DMS79 treated with DMSO at 0.1 percent for 48 hours (cell line): ENCODE data around the gene GIMAP8.

Source experiments
- DNase-seq: peaks from one replicate; lab custom pipeline; 2025; lab: John Stamatoyannopoulos, UW

The GIMAP8 gene

GRCh38 chr7:150450491-150451001, at the start of gene GIMAP8:
Gene GIMAP8 (plus strand): TSS chr7:150450630. CDS start chr7:150466699, 16,069 bp downstream.
- DNase-seq, result no peak

GRCh38 chr7:150400788-150401423, 49.5 kb upstream of the GIMAP8 start:
- no peak for DNase-seq

- no peak for DNase-seq
Observed at GRCh38 chr7:150401424-150401790, 49.0 kb upstream of the GIMAP8 start.

DNA sequence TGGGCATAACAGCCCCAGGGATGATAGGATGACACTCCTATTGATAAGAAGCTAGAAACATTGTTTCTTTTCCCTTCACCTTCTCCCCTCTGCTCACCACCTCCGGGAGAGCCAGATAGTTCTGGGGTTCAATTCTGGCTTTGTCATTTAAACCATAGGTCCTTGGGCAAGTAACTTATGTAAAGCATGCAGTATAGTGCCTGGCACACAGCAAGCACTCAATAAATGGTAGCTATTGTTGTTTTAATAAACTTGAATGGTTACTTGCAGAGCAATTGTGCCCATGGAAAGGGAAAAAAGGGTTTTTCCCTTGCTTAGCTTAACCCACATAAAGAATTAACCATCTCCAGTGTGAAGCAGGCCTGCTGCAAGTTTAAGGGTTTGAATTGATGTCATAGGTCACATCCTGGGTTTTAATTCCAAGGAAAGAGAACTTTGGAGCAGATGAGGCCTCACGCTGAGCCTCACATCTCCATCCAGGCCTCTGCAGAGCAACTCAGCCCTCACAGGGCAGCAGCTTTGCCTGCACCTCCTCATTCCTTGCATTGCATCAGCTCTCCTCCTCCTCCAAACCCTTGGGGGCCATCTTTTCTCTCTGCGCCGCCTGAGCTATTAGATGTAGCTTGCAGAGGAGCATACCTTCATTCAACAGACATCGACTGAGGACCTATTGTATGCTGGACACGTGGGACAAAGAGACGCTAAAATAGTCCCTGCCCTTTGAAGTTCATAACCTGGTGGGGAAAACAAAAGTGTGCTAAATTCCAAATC, 48.4 kb upstream of the GIMAP8 start:
- no peak for DNase-seq

DNA sequence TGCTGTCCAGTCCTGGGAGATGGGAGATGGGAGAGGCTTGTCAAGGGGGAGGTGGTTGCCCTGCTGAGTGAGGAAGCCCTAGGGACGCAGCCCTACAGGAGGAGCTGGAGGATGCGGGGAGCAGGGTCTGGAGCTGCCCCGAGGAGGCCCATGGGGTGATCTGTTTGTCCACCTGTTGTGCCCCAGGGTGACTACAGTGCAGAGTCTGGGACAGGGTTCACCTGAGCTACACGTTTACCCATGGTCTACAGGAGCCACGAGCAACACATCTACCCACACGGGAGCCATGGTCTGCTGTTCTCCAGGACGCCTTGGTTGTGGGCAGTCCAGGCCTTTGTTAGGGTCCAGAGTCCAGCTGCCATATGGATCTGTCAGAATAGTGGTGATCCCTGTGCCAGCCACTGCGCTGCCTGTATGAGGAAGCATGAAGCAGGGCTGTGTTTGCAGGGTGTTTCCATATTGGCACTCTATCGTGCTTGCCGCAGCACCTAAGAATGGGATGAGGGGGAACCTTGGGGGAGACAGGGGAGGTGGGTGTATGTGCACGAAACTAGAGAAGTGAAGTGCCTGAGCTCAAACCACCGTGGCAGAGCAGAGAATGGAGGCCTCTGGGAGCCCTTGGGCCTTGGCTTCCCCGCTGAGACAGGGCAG, 47.6 kb upstream of the GIMAP8 start:
- no peak for DNase-seq

DNA sequence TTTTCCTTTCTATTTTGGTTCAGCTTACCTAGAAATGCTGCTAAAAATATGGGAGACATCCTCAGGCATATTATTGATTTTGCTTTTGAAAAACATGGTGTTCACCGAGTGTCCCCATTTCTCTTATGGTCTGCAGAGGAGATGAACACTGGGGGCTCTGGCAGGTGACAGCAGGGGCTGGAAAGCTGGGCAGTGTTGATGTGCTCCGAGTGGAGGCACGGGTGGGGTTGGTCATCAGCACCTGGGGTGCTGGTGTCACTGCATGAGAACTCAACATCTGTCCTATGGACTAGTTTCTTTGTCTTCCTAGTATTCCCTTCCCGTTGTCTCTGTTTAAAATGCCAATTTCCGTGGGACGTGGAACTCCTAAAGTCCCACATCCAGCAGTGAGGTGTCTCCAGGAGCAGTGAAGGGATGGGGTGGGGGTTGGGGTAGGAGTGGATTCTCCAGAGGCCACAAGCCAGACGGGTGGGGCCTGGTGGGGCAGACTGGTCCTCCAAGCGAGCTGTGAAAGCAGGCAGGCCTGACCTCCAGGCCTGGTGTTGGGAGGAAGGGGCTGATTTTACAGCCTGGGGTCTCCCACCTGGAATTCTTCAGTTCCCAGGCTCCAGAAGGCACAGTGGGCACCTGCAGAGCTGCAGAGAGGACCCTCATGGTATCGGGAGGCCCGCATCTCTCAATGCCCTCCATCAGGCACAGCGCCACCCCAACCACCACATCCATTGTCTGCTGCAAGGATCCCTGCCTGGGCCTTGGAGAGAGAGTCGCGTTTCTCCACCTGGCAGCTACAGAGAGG, 46.9 kb upstream of the GIMAP8 start:
- no peak for DNase-seq

GRCh38 chr7:150404172-150404804, 46.1 kb upstream of the GIMAP8 start:
- no peak for DNase-seq

GRCh38 chr7:150404805-150405583, 45.4 kb upstream of the GIMAP8 start:
- DNase-seq, result peak; percentile 24

GRCh38 chr7:150405584-150406311, 44.7 kb upstream of the GIMAP8 start:
- no peak for DNase-seq

DNA sequence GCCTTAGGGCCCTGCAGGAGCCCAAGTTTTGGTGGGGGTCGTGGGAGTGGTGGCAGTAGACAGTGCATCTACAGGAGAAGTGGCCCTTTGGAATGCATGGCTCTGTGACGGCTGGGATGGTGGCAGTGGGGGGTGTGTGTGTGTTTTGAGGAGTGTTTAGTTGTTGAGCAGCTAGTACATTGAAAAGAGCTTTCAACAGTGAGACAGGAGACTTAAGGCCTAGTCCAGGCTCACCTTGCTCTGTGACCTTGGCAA, 44.2 kb upstream of the GIMAP8 start:
- DNase-seq, result no peak

- no peak for DNase-seq
Observed at GRCh38 chr7:150406567-150407421, 43.6 kb upstream of the GIMAP8 start.

DNA sequence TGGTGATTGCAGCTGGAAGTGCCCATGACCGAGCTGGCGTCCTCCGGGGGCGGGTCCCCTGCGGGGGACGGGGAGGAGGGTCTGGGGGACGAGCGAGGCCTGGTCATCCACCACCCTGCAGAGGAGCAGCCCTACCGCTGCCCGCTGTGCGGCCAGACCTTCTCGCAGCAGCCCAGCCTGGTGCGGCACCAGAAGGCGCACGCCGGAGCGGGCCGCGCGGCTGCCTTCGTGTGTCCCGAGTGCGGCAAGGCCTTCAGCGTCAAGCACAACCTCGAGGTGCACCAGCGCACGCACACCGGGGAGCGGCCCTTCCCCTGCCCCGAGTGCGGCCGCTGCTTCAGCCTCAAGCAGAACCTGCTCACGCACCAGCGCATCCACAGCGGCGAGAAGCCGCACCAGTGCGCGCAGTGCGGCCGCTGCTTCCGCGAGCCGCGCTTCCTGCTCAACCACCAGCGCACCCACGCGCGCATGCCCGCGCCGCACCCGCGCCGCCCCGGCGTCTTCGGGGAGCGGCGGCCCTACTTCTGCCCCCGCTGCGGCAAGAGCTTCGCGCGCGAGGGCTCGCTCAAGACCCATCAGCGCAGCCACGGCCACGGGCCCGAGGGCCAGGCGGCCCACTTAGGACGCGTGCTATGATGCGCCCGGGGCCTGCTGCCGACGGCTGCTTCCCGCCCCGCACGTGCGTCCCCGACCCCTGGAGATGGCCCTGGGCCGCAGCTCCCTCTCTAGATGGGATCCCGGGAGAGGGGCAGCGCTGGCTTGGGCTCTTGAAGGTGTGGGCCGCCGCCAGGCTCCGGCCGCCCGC, 42.6 kb upstream of the GIMAP8 start:
- no peak for DNase-seq

- no peak for DNase-seq
Observed at GRCh38 chr7:150408393-150409299, 41.8 kb upstream of the GIMAP8 start.

- DNase-seq, result no peak
Observed at GRCh38 chr7:150409300-150410030, 41.0 kb upstream of the GIMAP8 start.

DNA sequence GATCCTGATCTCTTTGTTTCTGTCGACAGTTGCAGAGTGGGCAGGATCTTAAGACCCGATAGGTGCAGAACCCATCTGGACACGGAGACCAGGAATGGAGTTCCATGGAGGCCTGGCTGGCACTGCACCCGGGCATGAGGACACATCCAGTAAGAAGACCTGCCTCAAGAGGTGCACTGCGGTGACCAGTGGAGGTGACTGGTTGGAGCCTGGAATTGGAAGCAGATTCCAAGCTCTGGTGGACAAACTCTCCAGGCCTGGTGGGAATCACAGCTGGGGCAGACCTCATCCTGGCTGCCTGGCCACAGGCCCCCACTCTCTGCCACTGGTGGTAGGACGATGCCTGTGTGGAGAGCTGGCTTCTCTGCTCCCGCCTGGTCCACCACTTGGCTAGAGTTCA, 40.3 kb upstream of the GIMAP8 start:
- no peak for DNase-seq

DNA sequence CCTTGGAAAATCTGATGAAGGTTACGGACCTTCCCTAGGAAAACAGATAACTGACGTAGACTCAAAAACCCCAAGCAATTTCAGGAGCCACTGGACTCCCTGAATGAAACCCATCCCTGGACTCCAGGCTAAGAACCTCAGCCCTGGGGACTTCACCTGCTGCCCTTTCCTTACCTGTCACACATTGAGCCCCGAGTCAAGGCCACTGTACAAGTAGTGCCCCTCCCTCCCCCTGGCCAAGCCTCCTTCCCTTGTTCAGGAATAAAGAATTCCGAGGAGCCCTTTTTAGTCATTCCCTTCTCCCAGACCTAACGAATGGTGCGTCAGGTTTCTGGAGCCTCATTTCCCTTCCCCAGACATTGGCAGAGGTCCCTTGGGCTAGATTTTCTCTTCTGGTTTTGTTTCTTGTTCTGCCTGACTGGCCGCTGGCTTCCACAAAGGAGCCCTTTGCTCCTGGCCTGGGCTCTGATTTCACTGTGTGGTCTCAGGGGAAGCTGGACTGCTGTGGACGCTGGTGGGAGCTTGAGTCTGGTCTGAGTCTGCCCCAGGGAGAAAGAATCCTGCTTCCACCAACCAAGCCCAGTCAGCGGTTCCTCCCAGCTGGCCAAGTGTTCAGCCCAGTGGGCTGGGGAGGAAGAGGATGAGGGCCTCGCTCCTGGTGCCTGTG, 39.6 kb upstream of the GIMAP8 start:
- no peak for DNase-seq
